ENCODE data around the gene SAMD4B.

The SAMD4B gene

GRCh38 chr19:39310558-39311311, 31.5 kb upstream of the SAMD4B start:
- TF ChIP-seq, protein P1, sequence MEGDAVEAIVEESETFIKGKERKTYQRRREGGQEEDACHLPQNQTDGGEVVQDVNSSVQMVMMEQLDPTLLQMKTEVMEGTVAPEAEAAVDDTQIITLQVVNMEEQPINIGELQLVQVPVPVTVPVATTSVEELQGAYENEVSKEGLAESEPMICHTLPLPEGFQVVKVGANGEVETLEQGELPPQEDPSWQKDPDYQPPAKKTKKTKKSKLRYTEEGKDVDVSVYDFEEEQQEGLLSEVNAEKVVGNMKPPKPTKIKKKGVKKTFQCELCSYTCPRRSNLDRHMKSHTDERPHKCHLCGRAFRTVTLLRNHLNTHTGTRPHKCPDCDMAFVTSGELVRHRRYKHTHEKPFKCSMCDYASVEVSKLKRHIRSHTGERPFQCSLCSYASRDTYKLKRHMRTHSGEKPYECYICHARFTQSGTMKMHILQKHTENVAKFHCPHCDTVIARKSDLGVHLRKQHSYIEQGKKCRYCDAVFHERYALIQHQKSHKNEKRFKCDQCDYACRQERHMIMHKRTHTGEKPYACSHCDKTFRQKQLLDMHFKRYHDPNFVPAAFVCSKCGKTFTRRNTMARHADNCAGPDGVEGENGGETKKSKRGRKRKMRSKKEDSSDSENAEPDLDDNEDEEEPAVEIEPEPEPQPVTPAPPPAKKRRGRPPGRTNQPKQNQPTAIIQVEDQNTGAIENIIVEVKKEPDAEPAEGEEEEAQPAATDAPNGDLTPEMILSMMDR (IDR thresholded peaks at IDR 0.05; ENCODE audit: low read depth, low read length), result no peak
- no peak overlapping the region for H3K4me3 ChIP-seq (replicated peaks in 1 of 2; ENCODE audit: low read depth in 2 of 2, low read length in 2 of 2)
- DNase-seq (ENCODE audit: low read depth in 2 of 2), result peak; percentile 9 to 10

GRCh38 chr19:39314016-39314728, 28.0 kb upstream of the SAMD4B start:
- DNase-seq (ENCODE audit: low read depth in 2 of 2), result no peak
- H3K4me3 ChIP-seq (replicated peaks in 1 of 2; ENCODE audit: low read depth in 2 of 2, low read length in 2 of 2), result no peak overlapping the region
- TF ChIP-seq, protein P1 (IDR thresholded peaks at IDR 0.05; ENCODE audit: low read depth, low read length), result no peak

GRCh38 chr19:39315933-39316332, 26.3 kb upstream of the SAMD4B start:
- DNase-seq (ENCODE audit: low read depth in 2 of 2), result no peak
- H3K4me3 ChIP-seq (replicated peaks in 1 of 2; ENCODE audit: low read depth in 2 of 2, low read length in 2 of 2), result no peak overlapping the region
- TF ChIP-seq, protein P1 (IDR thresholded peaks at IDR 0.05; ENCODE audit: low read depth, low read length), result no peak

DNA sequence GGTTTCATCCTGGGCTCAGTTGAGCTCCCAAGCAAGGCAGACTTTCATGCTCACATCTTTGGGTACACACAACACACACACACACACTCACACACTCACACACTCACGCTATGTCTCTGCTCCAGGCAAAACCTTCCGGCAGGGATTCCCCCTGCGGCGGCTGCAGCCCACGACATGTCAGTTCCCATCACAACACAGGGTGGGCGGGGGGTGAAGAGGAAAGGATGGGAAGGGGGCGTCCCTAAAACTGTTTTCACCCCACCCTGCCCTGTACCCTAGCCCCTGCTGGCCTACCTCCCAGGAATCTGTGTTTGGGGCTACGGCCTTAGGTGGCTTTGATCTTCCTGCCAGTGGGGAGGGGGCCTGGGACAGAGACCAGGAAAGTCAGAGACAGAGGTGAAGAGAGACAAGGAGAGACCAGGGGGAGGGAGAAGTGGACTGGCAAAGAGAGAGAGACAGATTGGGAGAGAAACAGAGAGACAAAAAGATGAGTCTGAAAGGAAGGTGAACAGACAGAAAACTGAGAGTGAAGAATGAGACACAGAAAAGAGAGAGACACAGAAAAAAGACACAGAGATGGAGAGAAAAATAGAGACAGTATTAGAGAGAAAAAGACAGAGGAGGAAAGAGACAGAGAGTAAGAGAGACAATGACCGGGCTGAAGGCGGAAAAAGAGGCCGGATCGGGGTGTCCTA, 25.4 kb upstream of the SAMD4B start:
- no peak for DNase-seq (ENCODE audit: low read depth in 2 of 2)
- H3K4me3 ChIP-seq (replicated peaks in 1 of 2; ENCODE audit: low read depth in 2 of 2, low read length in 2 of 2), result no peak overlapping the region
- TF ChIP-seq, protein P1 (IDR thresholded peaks at IDR 0.05; ENCODE audit: low read depth, low read length), result no peak

DNA sequence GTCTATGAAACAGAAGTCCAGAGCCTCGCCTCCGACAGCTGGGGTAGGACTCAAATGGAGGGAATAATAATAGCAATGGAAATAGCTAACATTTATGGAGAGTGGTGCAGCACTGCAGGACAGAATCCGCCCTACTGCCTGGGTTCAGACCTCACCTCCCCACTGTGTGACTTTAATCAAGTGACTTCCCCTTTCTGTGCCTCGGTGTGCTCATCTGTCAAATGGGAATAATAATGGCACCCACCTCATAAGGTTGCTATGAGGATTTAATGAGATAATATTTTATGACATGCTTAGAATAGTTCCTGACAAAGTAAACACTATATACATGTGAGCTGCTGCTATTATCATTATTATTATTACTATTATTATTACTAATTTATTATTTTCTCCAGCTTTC, 24.7 kb upstream of the SAMD4B start:
- no peak for DNase-seq (ENCODE audit: low read depth in 2 of 2)
- no peak overlapping the region for H3K4me3 ChIP-seq (replicated peaks in 1 of 2; ENCODE audit: low read depth in 2 of 2, low read length in 2 of 2)
- TF ChIP-seq, protein P1 (IDR thresholded peaks at IDR 0.05; ENCODE audit: low read depth, low read length), result no peak

GRCh38 chr19:39318071-39318470, 24.1 kb upstream of the SAMD4B start:
- TF ChIP-seq, protein P1 (IDR thresholded peaks at IDR 0.05; ENCODE audit: low read depth, low read length), result no peak
- DNase-seq (ENCODE audit: low read depth in 2 of 2), result no peak
- no peak overlapping the region for H3K4me3 ChIP-seq (replicated peaks in 1 of 2; ENCODE audit: low read depth in 2 of 2, low read length in 2 of 2)
